Measurements from ENCODE around the gene CCL28.

- TF ChIP-seq, protein P1, sequence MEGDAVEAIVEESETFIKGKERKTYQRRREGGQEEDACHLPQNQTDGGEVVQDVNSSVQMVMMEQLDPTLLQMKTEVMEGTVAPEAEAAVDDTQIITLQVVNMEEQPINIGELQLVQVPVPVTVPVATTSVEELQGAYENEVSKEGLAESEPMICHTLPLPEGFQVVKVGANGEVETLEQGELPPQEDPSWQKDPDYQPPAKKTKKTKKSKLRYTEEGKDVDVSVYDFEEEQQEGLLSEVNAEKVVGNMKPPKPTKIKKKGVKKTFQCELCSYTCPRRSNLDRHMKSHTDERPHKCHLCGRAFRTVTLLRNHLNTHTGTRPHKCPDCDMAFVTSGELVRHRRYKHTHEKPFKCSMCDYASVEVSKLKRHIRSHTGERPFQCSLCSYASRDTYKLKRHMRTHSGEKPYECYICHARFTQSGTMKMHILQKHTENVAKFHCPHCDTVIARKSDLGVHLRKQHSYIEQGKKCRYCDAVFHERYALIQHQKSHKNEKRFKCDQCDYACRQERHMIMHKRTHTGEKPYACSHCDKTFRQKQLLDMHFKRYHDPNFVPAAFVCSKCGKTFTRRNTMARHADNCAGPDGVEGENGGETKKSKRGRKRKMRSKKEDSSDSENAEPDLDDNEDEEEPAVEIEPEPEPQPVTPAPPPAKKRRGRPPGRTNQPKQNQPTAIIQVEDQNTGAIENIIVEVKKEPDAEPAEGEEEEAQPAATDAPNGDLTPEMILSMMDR (IDR thresholded peaks at IDR 0.05; ENCODE audit: low read depth, low read length), result no peak
- TF ChIP-seq MAX (IDR thresholded peaks at IDR 0.05; ENCODE audit: low read depth, low read length) (no peak), POLR2A (IDR thresholded peaks at IDR 0.05; ENCODE audit: extremely low read depth, insufficient read length) (no peak), MYC (IDR thresholded peaks at IDR 0.05; ENCODE audit: low read depth, low read length) (no peak)
These were observed 25.2 kb downstream of the CCL28 start for GRCh38 chr5:43386960-43387362.
